Activated naive CD4-positive, alpha-beta T cell treated with anti-CD3 and anti-CD28 coated beads, Interleukin-2, amount 50 U/mL, for 72 hours (primary cell): ENCODE data around the gene SPOCK2. TPM values are rescaled to one million over a fixed set of nuclear protein-coding genes. Genes with fewer than 3 reads are reported as not detected.
"Not testable (repeated sequence)": the region's sequence is repeated elsewhere in the genome, so short reads cannot be mapped to it uniquely, and the experiment has no call there.

Experiments
- ATAC-seq, 2 donors: fragments of 150-1000 bp; cut with Tn5 transposase; 2 replicates each; pipeline ENCODE4 v1.10.0; 2021; ENCODE audit warnings: mild to moderate bottlenecking in 2 of 2, moderate library complexity in 2 of 2
- DNase-seq, 2 donors: peaks; one replicate each; pipeline ENCODE4 v3.0.0; 2021 to 2022; ENCODE audit warnings: low spot score in 2 of 2
- H3K27ac Mint-ChIP-seq, 2 donors: one replicate each; pipeline ENCODE4 v1.8.0; 2022; ENCODE audit warnings: mild to moderate bottlenecking in 2 of 2, mixed read lengths in 2 of 2
- H3K36me3 Mint-ChIP-seq, 2 donors: one replicate each; pipeline ENCODE4 v1.8.0; 2022; ENCODE audit warnings: mixed read lengths in 2 of 2
- H3K9me3 Mint-ChIP-seq, 2 donors: one replicate each; pipeline ENCODE4 v1.8.0; 2022; ENCODE audit warnings: mixed read lengths in 2 of 2
- total RNA-seq, 2 donors: library from RNA; stranded (reverse); gene quantifications; one replicate each; pipeline ENCODE4 v1.2.3, GENCODE V29; 2022

Gene SPOCK2, protein sequence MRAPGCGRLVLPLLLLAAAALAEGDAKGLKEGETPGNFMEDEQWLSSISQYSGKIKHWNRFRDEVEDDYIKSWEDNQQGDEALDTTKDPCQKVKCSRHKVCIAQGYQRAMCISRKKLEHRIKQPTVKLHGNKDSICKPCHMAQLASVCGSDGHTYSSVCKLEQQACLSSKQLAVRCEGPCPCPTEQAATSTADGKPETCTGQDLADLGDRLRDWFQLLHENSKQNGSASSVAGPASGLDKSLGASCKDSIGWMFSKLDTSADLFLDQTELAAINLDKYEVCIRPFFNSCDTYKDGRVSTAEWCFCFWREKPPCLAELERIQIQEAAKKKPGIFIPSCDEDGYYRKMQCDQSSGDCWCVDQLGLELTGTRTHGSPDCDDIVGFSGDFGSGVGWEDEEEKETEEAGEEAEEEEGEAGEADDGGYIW
- 100 to 1,000 TPM; 170 to 209 TPM for total RNA-seq

DNA sequence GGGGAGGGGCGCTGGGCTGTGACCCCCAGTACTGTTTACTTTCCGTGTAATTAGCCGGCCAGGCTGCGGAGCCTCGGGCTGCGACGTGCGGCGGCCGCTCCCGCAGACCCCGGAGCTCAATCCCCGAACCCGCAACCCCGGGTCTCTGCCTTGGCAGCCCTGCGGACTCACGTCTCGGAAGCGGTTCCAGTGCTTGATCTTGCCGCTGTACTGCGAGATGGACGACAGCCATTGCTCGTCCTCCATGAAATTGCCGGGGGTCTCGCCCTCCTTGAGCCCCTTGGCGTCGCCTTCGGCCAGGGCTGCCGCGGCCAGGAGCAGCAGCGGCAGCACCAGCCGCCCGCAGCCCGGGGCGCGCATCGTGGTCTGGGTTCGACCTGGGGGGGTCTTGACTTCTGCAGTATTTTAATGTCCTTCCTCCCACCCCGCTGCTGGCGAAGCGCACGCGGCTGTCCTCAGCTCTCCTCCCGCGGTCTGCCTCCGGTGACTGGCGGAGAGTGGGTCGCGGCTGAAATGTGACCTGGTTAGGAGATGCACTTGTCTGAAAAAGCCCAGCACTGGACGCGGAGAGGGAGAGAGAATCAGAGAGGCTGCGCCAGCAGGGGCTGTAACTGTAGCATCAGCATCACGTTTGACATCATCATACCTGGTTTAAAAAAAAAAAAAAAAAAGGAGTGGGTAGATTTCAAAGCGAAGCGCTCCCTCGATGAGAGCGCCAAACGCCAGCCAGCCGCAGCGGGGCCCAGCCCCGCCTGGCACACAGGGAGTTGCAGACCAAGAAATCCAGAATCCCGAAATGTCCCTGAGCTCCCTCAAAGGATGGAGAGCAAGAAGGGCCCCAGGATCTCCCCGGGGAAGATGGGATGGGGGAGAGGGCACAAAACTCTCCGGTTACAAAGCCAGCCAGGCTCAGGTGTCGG is at the start of gene SPOCK2:
Gene SPOCK2, minus strand, starts transcription at position 583 of the 920 bp plus-strand sequence. Its CDS starts 223 bp downstream, at position 360.
- DNase-seq (peak; percentile 57 to 78), ATAC-seq (peak; percentile 67 to 73)
- H3K36me3 Mint-ChIP-seq: peaks cover 26 to 44% of the 10 kb centered on the region in 2 donors

DNA sequence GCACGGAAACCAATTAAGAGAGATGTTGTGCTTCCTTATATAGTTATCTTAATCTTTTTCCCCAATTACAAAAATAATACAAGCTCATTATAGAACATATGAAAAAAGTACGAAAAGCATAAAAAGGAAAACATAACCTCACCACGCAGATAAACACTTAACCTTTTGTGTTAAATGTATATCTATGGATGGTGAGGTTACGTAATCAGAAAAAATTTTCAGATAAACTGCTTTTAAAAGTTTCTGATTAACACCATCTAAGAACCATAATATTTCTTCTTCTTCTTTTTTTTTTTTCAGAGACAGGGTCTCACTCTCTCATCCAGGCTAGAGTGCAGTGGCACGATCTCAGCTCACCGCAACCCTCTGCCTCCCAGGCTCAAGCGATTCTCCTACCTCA is 49.2 kb upstream of the SPOCK2 start:
- Mint-ChIP-seq H3K36me3 (peaks cover 13 to 27% of the 10 kb centered on the region in 2 donors), H3K9me3 (no peaks in the 10 kb centered on the region), H3K27ac (no peak overlapping the region)
- DNase-seq (no peak), ATAC-seq (no peak)

More for the DNA sequence above, at the start of gene SPOCK2:
- H3K9me3 Mint-ChIP-seq: no peaks in the 10 kb centered on the region
- H3K27ac Mint-ChIP-seq: peak within 1 kb of the TSS; percentile 94 to 98

DNA sequence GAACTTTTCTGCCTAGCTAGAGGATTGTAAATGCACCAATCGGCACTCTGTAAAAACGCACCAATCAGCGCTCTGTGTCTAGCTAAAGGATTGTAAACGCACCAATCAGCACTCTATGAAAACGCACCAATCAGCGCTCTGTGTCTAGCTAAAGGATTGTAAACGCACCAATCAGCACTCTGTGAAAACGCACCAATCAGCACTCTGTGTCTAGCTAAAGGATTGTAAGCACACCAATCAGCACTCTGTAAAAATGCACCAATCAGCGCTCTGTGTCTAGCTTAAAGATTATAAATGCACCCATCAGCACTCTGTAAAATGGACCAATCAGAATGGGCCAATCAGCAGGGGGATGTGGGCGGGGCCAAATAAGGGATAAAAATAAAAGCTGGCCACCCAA is 47.9 kb upstream of the SPOCK2 start:
- H3K27ac Mint-ChIP-seq, DNase-seq, ATAC-seq, H3K9me3 Mint-ChIP-seq: not testable (repeated sequence)
- peaks cover 13 to 27% of the 10 kb centered on the region in 2 donors for H3K36me3 Mint-ChIP-seq

DNA sequence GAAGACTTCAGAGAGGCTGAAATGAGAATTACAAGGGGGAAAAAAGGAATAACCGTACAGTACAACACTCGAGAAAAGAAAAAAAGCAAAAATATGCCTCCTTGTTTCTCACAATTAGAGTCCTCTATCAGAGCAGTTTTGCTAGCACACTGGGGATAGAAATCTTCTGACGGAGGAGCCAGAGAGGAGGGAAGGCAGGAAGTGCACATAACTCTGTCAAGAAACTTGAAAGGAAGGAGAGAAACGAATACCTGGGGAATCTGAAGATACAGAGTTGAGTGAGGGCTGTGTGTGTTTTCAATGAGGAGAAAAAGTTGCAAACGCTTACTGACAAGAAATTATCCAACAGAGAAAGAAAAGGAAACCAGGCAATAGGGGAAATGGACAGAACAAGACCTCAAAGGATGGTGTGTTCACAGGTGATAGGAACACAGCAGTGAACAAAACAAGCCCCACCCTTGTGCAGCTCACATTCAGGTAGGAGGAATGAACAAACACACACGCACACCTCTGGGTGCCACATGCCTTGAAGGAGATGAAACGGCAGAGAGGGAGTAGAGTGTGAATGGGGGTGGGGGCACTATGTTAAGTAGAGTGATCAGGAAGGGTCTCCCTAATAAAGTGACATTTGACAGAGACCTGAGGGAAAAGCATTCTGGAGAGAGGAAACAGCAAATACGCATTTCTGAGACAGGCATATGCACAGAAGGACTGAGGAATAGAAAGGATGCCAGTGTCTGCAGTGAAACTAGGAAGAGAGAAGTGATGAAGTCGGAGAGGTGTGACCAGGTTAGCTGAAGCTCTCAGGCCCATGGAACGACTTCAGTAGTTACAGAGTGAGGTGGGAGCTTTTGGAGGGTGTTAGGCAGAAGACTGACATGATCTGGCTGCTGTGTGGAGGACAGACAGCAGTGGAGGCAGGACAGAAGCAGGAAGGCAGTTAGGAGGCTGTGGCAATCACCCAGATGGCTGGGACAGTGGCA is 46.7 kb upstream of the SPOCK2 start:
- Mint-ChIP-seq H3K27ac (peak overlapping the region; percentile 29 to 69), H3K9me3 (no peaks in the 10 kb centered on the region), H3K36me3 (peaks cover 13 to 27% of the 10 kb centered on the region in 2 donors)
- peak; percentile 23 to 37 for ATAC-seq
- no peak for DNase-seq

DNA sequence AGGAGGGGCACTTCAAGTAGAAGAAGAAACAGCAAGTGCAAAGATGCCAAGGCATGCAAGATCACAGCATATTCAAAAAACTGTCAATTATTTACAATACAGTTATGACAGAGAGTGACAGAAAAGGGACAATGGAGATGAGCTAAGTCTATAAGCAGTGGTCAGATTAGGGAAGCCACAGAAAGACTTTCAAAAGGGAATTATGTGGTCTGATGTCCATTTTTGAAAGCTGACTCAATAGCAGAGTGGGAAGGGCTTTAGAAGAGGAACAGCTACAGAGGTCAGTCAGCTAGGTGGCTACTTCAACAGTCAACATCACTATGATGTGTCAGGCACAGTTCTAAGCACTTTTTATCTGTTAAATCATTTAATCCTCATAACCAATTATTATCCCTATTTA is 45.2 kb upstream of the SPOCK2 start:
- H3K9me3 Mint-ChIP-seq: no peaks in the 10 kb centered on the region
- H3K27ac Mint-ChIP-seq: peak overlapping the region in 1 of 2 donors; percentile 29
- ATAC-seq: peak in 1 of 2 donors; percentile 85
- DNase-seq: no peak
- peaks cover 13 to 27% of the 10 kb centered on the region in 2 donors for H3K36me3 Mint-ChIP-seq

DNA sequence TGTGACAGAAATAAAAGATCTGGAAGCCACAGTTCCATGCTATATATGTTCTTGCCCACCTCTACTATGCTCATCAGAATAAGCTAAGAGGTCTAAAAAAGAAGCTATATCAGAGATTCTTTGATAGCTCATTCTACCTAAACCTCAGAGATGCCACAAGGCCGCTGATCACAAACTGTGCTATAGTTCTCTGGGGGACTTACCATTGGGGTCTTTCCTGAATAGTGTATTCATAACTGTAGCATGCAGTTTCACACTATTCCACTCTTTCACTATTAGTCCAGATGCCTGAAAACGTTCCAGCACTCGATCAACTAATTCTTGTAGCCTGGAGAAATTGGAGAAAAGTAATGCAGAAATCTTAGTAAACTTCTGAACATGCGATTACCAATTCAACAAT is 44.5 kb upstream of the SPOCK2 start:
- H3K9me3 Mint-ChIP-seq: no peaks in the 10 kb centered on the region
- H3K27ac Mint-ChIP-seq: peak overlapping the region in 1 of 2 donors; percentile 29
- H3K36me3 Mint-ChIP-seq: peaks cover 13 to 27% of the 10 kb centered on the region in 2 donors
- DNase-seq (no peak), ATAC-seq (no peak)

DNA sequence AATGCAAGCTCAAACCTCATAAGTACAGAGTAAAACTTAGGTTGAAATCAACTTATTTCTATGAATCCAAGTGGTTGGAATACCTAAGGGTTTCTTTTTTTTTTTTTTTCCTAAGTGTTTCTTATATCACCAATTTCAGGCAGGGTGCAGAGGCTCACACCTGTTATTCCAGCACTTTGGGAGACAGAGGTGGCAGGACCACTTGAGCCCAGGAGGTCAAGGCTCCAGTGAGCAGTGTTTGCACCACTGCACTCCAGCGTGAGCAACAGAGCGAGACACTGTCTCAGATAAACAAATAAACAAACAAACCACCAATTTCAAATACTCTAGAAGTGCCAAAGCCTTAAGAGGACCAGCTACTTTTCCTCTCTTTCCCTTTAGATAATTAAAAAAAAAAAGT is 39.2 kb upstream of the SPOCK2 start:
- H3K9me3 Mint-ChIP-seq: no peaks in the 10 kb centered on the region
- peaks cover 0 to 7% of the 10 kb centered on the region in 2 donors for H3K36me3 Mint-ChIP-seq
- no peak for ATAC-seq
- DNase-seq: no peak
- no peak overlapping the region for H3K27ac Mint-ChIP-seq

DNA sequence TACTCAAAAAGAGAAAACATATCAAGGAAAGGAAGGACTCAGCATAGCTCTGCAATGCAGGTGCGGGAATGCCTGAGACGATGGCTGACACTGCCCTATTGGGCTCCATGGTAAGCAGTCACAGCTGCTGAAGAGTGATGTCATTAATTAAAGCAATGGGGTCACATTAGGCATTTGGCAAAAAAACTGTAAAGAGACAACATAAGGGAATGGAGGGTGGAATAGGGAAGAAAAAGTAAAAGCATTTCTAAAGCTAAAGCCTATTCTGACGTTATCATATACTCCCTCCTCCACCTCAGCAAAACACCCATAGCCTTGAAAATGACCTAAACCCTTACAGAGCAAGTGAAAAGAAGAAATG is 38.5 kb upstream of the SPOCK2 start:
- Mint-ChIP-seq H3K9me3 (no peaks in the 10 kb centered on the region), H3K27ac (peak overlapping the region in 1 of 2 donors; percentile 50), H3K36me3 (peaks cover 0 to 7% of the 10 kb centered on the region in 2 donors)
- DNase-seq: no peak
- peak in 1 of 2 donors; percentile 34 for ATAC-seq

DNA sequence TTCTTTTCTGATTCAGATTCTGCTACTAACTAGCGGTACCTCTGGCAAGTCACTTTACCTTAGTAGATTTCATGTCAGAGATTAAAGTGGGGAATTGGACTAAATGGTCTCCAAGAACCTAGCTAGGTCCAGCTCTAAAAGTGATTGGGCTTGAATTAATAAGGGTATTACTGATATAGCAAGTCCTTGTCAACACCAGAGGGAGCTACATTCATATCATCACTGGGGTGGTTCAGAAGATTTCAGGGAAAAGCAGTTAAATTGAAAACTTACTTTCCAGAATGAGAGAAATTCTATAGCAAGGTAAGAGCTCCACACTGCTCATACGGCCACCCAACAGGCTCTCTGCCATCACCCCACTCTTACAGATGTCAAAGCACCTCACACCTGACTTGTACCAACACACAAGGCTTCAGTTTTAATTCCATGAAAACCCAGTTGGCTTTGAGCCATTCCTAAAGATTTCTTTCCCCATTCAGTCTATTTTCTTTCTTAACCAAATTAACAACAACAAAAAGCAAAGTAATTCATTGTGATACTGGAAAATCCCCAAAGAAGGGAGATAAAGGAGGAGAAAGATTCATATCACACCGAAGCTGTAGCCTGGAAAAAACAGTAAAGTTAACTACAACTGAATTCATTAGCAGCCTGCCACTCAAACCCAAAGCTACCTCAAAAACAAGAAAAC is 38.0 kb upstream of the SPOCK2 start:
- ATAC-seq (peak in 1 of 2 donors; percentile 20), DNase-seq (no peak)
- Mint-ChIP-seq H3K9me3 (no peaks in the 10 kb centered on the region), H3K36me3 (peaks cover 0 to 7% of the 10 kb centered on the region in 2 donors), H3K27ac (peak overlapping the region in 1 of 2 donors; percentile 50)

DNA sequence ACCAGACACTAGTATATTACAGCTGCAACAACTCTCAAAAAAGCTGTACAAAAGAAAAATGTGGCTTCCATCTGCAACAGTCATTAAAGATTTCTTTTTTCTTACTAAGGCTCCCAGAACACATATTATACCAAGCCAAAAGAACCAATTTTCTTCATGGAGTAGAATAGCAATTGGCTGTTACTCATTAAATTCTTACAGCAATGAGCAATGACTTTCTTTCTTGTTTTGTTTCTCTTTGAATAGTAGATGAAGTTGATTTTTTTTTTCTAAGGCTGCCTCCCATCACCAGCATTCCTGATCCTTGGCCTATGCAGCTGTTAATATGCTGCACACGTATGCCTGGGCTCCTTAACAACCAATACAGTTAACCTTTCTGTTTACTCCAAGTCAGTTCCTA is 36.6 kb upstream of the SPOCK2 start:
- ATAC-seq: peak in 1 of 2 donors; percentile 35
- no peak overlapping the region for H3K27ac Mint-ChIP-seq
- H3K9me3 Mint-ChIP-seq: no peaks in the 10 kb centered on the region
- no peak for DNase-seq
- peaks cover 0 to 7% of the 10 kb centered on the region in 2 donors for H3K36me3 Mint-ChIP-seq

DNA sequence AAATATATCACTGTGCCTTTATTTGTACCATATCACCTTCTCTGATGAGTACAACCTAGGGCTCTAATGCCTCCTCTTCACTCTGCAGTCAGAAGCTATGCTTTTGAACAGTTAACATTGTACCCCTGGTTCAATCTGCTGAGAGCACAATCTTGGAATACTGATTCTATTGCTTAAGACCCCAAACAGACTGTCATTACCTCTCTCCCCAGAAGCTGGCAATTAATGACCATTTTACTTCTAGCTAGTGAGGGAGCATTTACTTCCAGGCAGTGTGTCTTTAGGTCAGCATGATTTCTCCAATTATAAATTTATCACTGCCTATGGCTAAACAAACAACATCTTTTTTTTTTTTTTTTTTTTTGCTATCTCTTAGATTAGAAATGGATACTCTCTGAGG is 36.0 kb upstream of the SPOCK2 start:
- Mint-ChIP-seq H3K36me3 (peaks cover 0 to 11% of the 10 kb centered on the region in 2 donors), H3K27ac (no peak overlapping the region), H3K9me3 (no peaks in the 10 kb centered on the region)
- DNase-seq (no peak), ATAC-seq (no peak)

DNA sequence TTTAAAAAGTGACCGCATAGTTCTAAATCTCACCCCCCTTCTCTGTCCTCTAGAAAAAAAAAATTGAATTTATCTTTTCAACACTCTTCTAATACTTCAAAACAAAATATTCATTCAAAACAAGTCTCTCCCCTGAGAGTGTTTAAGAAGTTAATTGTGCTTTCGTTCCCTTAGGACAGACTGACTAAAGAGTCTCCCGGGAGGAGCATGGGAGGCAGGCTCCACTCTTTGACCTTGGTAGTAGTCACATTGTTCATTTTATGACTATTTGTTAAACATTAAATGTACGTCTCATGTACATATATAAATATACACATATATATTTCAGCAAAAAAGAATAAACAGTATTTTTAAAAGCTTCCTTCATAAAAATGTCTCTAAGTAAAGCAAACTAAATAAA is 35.3 kb upstream of the SPOCK2 start:
- ATAC-seq: no peak
- no peak overlapping the region for H3K27ac Mint-ChIP-seq
- H3K36me3 Mint-ChIP-seq: peaks cover 0 to 13% of the 10 kb centered on the region in 2 donors
- DNase-seq: no peak
- H3K9me3 Mint-ChIP-seq: no peaks in the 10 kb centered on the region

DNA sequence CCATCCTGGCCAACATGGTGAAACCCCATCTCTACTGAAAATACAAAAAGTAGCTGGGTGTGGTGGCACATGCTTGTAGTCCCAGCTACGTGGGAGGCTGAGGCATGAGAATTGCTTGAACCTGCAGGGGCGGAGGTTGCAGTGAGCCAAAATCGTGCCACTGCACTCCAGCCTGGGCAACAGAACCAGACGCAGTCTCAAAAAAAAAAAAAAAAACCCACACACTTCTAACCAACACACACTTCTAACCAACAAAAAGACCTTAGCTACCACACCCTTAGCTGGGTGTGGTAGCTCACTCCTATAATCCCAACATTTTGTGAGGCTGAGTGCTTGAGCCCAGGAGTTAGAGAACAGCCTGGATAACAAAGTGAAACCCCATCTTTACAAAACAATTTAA is 33.9 kb upstream of the SPOCK2 start:
- DNase-seq: no peak
- no peak for ATAC-seq
- Mint-ChIP-seq H3K9me3 (peaks cover 0 to 4% of the 10 kb centered on the region in 2 donors), H3K36me3 (peaks cover 4 to 19% of the 10 kb centered on the region in 2 donors), H3K27ac (no peak overlapping the region)

DNA sequence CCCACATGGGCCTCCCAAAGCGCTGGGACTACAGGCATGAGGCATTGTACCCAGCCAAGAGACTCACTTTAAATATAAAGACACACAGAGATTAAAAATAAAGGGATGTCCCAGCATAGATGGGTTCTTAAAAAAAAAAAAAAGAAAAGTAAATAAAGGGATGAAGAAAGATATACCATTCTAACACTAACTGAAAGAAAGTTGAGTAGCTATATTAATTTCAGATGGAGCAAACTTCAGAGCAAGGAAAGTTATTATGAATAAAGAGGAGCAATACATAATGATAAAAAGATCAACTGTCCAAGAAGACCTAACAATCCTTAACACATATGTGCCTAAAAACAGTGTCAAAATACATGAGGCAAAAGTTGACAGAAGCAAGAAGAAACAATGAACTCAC is 33.0 kb upstream of the SPOCK2 start:
- Mint-ChIP-seq H3K36me3 (peaks cover 5 to 21% of the 10 kb centered on the region in 2 donors), H3K9me3 (peaks cover 0 to 5% of the 10 kb centered on the region in 2 donors), H3K27ac (no peak overlapping the region)
- ATAC-seq (no peak), DNase-seq (no peak)

DNA sequence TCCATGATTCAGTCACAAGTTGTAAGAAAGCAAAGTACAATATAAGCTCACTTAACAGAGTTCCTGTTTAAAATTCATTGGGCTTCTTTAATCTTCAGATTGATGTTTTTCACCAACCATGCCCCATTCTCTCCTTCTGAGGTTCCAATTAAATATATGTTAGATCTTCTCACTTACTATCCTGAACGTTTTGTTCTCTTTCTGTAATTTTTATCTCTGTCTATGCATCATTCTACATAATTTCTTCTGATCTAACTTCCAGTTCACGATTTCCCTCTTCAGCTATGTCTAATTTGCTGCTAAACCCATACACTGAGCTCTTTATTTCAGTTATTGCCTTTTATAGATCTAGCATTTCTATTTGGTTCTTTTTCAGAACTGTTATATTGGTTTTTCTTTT is 28.0 kb upstream of the SPOCK2 start:
- peaks cover 0 to 5% of the 10 kb centered on the region in 2 donors for H3K9me3 Mint-ChIP-seq
- ATAC-seq (no peak), DNase-seq (no peak)
- H3K36me3 Mint-ChIP-seq: peaks cover 5 to 45% of the 10 kb centered on the region in 2 donors
- H3K27ac Mint-ChIP-seq: no peak overlapping the region
